Naive B cell (primary cell): Measurements from ENCODE around the gene NAPSA. TPM values are rescaled to one million over a fixed set of nuclear protein-coding genes. Genes with fewer than 3 reads are reported as not detected.
"Not testable (repeated sequence)": the region's sequence is repeated elsewhere in the genome, so short reads cannot be mapped to it uniquely, and the experiment has no call there.

Experiments
- ATAC-seq, 2 donors: fragments of 150-1000 bp; cut with Tn5 transposase; 2 replicates each; pipeline ENCODE4 v1.10.0; 2021; ENCODE audit warnings: low read depth in 2 of 2, mild to moderate bottlenecking in 2 of 2, moderate library complexity in 2 of 2
- DNase-seq: peaks from one replicate; pipeline ENCODE4 v3.0.0; 2022
- H3K27ac Mint-ChIP-seq, 6 donors: one replicate each; pipeline ENCODE4 v1.8.0; 2020 to 2022; ENCODE audit warnings: mild to moderate bottlenecking in 6 of 6, mixed read lengths in 6 of 6, moderate library complexity in 5 of 6, inconsistent platforms in 2 of 6
- H3K27me3 Mint-ChIP-seq, 3 donors: one replicate each; pipeline ENCODE4 v1.8.0; 2021 to 2022; ENCODE audit warnings: mixed read lengths in 3 of 3, mild to moderate bottlenecking in 1 of 3
- H3K36me3 Mint-ChIP-seq, 2 donors: one replicate each; pipeline ENCODE4 v1.8.0; 2020 to 2022; ENCODE audit warnings: mixed read lengths in 2 of 2, inconsistent platforms in 1 of 2, mild to moderate bottlenecking in 1 of 2
- H3K4me1 Mint-ChIP-seq, 3 donors: one replicate each; pipeline ENCODE4 v1.8.0; 2020 to 2022; ENCODE audit warnings: mixed read lengths in 3 of 3, inconsistent platforms in 1 of 3, mild to moderate bottlenecking in 1 of 3, moderate library complexity in 1 of 3
- H3K4me3 Mint-ChIP-seq, 8 donors: one replicate each; pipeline ENCODE4 v1.8.0; 2020 to 2022; ENCODE audit warnings: mild to moderate bottlenecking in 8 of 8, mixed read lengths in 8 of 8, moderate library complexity in 8 of 8, inconsistent platforms in 2 of 8
- H3K9me3 Mint-ChIP-seq, 7 donors: one replicate each; pipeline ENCODE4 v1.8.0; 2020 to 2022; ENCODE audit warnings: mixed read lengths in 7 of 7, mild to moderate bottlenecking in 5 of 7, inconsistent platforms in 2 of 7, moderate library complexity in 1 of 7
- polyA plus RNA-seq, 6 donors: library from polyadenylated mRNA; unstranded; fragments of 300-500 nt; fragmentation: Illumina TruSeq; gene quantifications; one replicate each; pipeline ENCODE4 v1.2.3, GENCODE V29; 2021; ENCODE audit warnings: low read depth in 6 of 6

Gene NAPSA
- polyA plus RNA-seq, 6 donors from 2014 or later, result 0.38 to 1.8 (median 1.1) TPM; not detected in 1

- Mint-ChIP-seq H3K4me3 (peak overlapping the region in 3 of 8 donors; percentile 31 to 47 (median 40)), H3K4me1 (peaks cover 49 to 77% (median 58%) of the 10 kb centered on the region in 3 donors), H3K27ac (no peak overlapping the region), H3K9me3 (peaks cover 0 to 2% (median 0%) of the 10 kb centered on the region in 7 donors), H3K36me3 (peaks cover 0 to 5% of the 10 kb centered on the region in 2 donors), H3K27me3 (no peaks in the 10 kb centered on the region)
- no peak for ATAC-seq
- DNase-seq, result no peak
Observed at GRCh38 chr19:50362030-50362412, 3.4 kb downstream of the NAPSA start.

- ATAC-seq (no peak), DNase-seq (no peak)
- Mint-ChIP-seq H3K27ac (peak overlapping the region in 4 of 6 donors; percentile 39 to 91 (median 59)), H3K4me1 (peaks cover 53 to 79% (median 61%) of the 10 kb centered on the region in 3 donors), H3K36me3 (peaks cover 0 to 5% of the 10 kb centered on the region in 2 donors), H3K9me3 (peaks cover 0 to 2% (median 0%) of the 10 kb centered on the region in 7 donors), H3K27me3 (no peaks in the 10 kb centered on the region), H3K4me3 (peak overlapping the region in 3 of 8 donors; percentile 31 to 47 (median 40))
Observed at GRCh38 chr19:50361290-50362029, 4.0 kb downstream of the NAPSA start.

GRCh38 chr19:50359328-50359818 is 6.1 kb downstream of the NAPSA start:
- DNase-seq (no peak), ATAC-seq (no peak)
- Mint-ChIP-seq H3K4me1 (peaks cover 40 to 65% (median 52%) of the 10 kb centered on the region in 3 donors), H3K9me3 (peaks cover 0 to 2% (median 0%) of the 10 kb centered on the region in 7 donors), H3K27me3 (no peaks in the 10 kb centered on the region), H3K4me3 (peak overlapping the region; percentile 90 to 97 (median 94)), H3K36me3 (peaks cover 0 to 5% of the 10 kb centered on the region in 2 donors), H3K27ac (peak overlapping the region; percentile 94 to 100 (median 99))

GRCh38 chr19:50358483-50359327 is 6.7 kb downstream of the NAPSA start:
- H3K27ac Mint-ChIP-seq, result peak overlapping the region; percentile 96 to 100 (median 99)
- ATAC-seq (peak; percentile 24 to 34), DNase-seq (peak; percentile 76)
- H3K36me3 Mint-ChIP-seq, result peaks cover 0 to 5% of the 10 kb centered on the region in 2 donors
- peaks cover 0 to 2% (median 0%) of the 10 kb centered on the region in 7 donors for H3K9me3 Mint-ChIP-seq
- peaks cover 38 to 58% (median 50%) of the 10 kb centered on the region in 3 donors for H3K4me1 Mint-ChIP-seq
- H3K27me3 Mint-ChIP-seq, result no peaks in the 10 kb centered on the region
- peak overlapping the region; percentile 90 to 97 (median 94) for H3K4me3 Mint-ChIP-seq

- peak; percentile 87 for DNase-seq
- no peaks in the 10 kb centered on the region for H3K27me3 Mint-ChIP-seq
- peaks cover 0 to 5% of the 10 kb centered on the region in 2 donors for H3K36me3 Mint-ChIP-seq
- peak; percentile 83 to 85 for ATAC-seq
- H3K27ac Mint-ChIP-seq, result peak overlapping the region; percentile 96 to 100 (median 99)
- H3K4me1 Mint-ChIP-seq, result peaks cover 38 to 52% (median 44%) of the 10 kb centered on the region in 3 donors
- peak overlapping the region; percentile 90 to 97 (median 94) for H3K4me3 Mint-ChIP-seq
- H3K9me3 Mint-ChIP-seq, result peaks cover 0 to 2% (median 0%) of the 10 kb centered on the region in 7 donors
Observed at GRCh38 chr19:50357178-50358100, 8.0 kb downstream of the NAPSA start.

DNA sequence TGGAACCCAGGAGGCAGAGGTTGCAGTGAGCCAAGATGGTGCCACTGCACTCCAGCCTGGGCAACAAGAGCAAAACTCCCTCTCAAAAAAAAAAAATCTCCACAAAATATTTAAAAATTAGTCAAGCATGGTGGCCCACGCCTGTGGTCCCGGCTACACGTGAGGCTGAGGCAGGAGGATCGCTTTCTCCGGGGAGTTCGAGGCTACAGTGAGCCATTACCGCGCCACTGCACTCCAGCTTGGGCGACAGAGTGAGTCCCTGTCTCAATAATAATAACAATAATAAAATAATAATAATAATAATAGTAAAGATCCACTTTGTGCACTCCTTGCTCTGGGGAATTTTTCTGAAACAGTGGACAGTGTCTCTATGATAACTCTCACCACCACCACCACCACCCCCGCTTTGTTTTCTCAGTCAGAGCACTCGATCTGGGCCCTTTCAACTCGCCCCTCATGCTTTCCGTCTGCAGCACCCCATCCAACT is 8.7 kb downstream of the NAPSA start:
- H3K4me3 Mint-ChIP-seq, result peak overlapping the region; percentile 90 to 97 (median 94)
- peaks cover 35 to 52% (median 43%) of the 10 kb centered on the region in 3 donors for H3K4me1 Mint-ChIP-seq
- ATAC-seq (no peak), DNase-seq (no peak)
- peak overlapping the region; percentile 96 to 100 (median 99) for H3K27ac Mint-ChIP-seq
- H3K9me3 Mint-ChIP-seq, result peaks cover 0 to 2% (median 0%) of the 10 kb centered on the region in 7 donors
- peaks cover 0 to 5% of the 10 kb centered on the region in 2 donors for H3K36me3 Mint-ChIP-seq
- H3K27me3 Mint-ChIP-seq, result no peaks in the 10 kb centered on the region

DNA sequence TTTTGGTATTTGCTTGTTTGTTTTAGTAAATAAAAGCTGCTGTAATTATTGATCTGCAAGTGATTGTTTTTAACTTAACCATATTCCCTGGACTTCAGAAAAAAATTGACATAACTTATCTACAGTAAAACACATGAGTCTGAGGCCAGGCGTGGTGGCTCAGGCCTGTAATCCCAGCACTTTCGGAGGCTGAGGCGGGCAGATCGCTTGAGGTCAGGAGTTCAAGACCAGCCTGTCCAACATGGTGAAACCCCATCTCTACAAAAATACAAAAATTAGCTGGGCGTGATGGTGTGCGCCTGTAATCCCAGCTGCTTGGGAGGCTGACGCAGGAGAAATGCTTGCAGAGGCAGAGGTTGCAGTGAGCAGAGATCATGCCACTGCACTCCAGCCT is 12.0 kb downstream of the NAPSA start:
- not testable (repeated sequence) for H3K27me3 Mint-ChIP-seq, H3K4me3 Mint-ChIP-seq, H3K36me3 Mint-ChIP-seq, H3K27ac Mint-ChIP-seq, DNase-seq, ATAC-seq, H3K9me3 Mint-ChIP-seq
- peaks cover 30 to 54% (median 33%) of the 10 kb centered on the region in 3 donors for H3K4me1 Mint-ChIP-seq

DNA sequence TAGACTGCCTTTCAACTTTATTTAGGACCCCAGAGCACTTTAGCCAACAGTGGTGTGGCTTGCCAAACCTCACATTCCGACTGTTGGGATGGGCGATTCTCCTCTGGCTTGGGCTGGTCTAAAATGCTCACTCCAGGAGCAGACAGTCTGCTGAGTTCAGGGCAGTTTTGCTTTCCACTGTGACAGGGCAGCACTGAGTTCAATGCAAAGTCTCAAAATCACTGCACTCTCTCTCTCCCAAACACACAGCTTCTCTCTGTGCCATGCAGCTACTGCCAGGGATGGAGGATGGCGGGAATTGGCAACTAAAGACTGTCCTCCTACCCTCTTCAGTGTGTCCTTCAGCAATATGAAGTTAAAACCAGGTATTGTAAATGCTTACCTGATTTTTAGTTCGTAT is 13.2 kb downstream of the NAPSA start:
- DNase-seq (no peak), ATAC-seq (no peak)
- no peak overlapping the region for H3K27ac Mint-ChIP-seq
- no peaks in the 10 kb centered on the region for H3K36me3 Mint-ChIP-seq
- peaks cover 30 to 56% (median 30%) of the 10 kb centered on the region in 3 donors for H3K4me1 Mint-ChIP-seq
- no peak overlapping the region for H3K4me3 Mint-ChIP-seq
- peaks cover 0 to 2% (median 0%) of the 10 kb centered on the region in 7 donors for H3K9me3 Mint-ChIP-seq
- H3K27me3 Mint-ChIP-seq, result no peaks in the 10 kb centered on the region

DNA sequence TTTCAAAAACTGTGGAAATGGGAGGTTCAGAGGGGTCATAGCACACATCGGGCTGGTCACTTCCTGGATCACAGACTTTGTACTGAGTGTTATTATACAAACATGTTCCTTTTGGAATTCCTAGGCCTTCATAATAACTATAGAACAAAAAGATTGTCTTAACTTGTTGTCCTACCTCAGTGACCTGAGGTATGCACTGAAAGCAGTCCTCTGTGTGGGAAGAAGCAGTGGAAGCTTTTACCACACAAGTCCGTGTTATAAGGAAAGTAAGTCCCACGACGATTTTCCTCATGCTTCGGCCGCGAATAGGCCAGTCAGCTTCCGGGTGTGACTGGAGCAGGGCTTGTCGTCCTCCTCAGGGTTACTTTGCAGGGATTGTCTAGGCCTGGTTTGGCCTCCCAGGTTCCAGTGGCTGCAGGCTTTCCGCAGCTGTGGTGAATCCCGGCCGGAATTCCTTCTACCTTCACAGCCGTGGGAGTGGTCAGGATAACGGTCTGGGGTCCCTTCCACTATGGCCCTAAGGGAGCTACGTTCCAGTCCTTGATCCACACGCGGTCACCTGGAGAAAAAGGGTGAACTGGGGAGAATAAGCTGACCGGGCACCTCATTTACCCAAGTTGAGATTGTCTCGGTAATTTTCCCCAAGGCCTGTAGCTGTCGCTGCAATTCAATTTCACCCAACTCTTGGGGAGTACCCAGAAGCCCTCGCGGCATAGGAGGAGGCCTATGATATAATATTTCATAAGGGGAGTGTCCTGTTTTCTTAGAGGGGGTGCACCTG is 16.0 kb downstream of the NAPSA start:
- DNase-seq, result no peak
- peak overlapping the region in 2 of 6 donors; percentile 49 to 75 for H3K27ac Mint-ChIP-seq
- peaks cover 0 to 7% (median 0%) of the 10 kb centered on the region in 7 donors for H3K9me3 Mint-ChIP-seq
- peaks cover 31 to 72% (median 47%) of the 10 kb centered on the region in 3 donors for H3K4me1 Mint-ChIP-seq
- peak overlapping the region in 1 of 8 donors; percentile 49 for H3K4me3 Mint-ChIP-seq
- no peaks in the 10 kb centered on the region for H3K27me3 Mint-ChIP-seq
- no peaks in the 10 kb centered on the region for H3K36me3 Mint-ChIP-seq
- ATAC-seq, result no peak

DNA sequence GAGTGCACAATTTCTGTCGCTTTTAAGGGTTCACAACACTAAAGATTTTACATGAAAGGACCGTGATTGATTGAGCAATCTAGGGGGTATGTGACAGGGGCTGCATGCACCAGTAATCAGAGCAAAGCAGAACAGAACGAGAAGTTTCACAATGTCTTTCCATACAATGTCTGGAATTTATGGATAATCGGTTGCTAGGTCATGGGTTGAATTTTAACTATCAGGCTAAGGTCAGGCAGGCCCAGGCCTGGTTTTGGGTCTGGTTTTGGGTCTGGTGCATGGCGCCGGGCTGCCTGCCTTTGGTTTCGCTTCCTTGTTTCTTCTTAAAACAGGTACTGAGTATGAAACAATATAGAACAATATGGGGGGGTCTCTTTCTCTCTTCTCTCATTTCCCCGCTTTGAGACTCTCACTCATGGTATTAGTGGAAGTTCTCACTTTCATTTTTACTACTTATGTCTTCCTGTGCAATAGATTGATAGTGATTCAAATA is 18.3 kb downstream of the NAPSA start:
- not testable (repeated sequence) for H3K27me3 Mint-ChIP-seq, H3K9me3 Mint-ChIP-seq, H3K36me3 Mint-ChIP-seq
- DNase-seq (peak; percentile 87), ATAC-seq (peak; percentile 56 to 57)
- H3K4me3 Mint-ChIP-seq, result peak overlapping the region; percentile 69 to 89 (median 78)
- H3K27ac Mint-ChIP-seq, result peak overlapping the region; percentile 86 to 98 (median 96)
- peaks cover 40 to 85% (median 62%) of the 10 kb centered on the region in 3 donors for H3K4me1 Mint-ChIP-seq

DNA sequence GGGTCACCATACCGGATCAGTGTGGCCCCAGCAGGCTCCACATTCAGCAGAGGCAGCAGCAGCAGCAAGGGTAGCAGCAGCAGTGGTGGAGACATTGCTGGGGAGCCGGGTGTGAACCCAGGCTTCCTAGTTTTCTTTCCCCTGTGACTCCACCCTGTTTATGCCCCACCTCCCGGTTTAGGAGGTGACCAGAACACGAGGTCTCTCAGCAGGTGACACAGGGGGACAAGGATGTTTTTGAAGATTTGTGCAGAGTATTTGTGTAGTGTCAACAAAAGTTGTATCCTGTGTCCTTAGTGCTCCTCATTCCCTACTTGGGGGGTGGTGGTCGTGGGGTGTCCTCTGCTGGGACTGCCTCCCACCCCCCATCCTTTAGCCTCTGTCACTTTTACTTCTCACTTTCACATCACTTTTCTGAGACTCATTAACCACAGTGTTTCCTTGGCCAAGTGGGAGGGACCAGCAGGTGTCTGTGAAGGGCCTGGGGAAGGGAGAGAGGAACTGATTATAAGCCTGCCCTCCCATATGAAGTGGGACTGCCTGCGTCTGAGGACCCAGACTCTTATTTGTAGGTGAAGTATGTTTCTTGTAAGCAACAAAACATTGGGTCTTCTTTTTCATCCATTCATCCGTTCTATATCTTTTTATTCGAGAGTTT is 20.6 kb downstream of the NAPSA start:
- peaks cover 39 to 87% (median 65%) of the 10 kb centered on the region in 3 donors for H3K4me1 Mint-ChIP-seq
- peak; percentile 78 to 82 for ATAC-seq

More for the DNA sequence above, 20.6 kb downstream of the NAPSA start:
- Mint-ChIP-seq H3K4me3 (peak overlapping the region; percentile 86 to 98 (median 92)), H3K9me3 (peaks cover 0 to 7% (median 0%) of the 10 kb centered on the region in 7 donors), H3K27ac (peak overlapping the region; percentile 86 to 99 (median 97)), H3K27me3 (no peaks in the 10 kb centered on the region), H3K36me3 (peaks cover 5 to 8% of the 10 kb centered on the region in 2 donors)
- DNase-seq, result peak; percentile 92
